Frontal cortex (tissue), 4 donors: ENCODE data around the gene DMRT1. TPM values are rescaled to one million over a fixed set of nuclear protein-coding genes. Genes with fewer than 3 reads are reported as not detected.
"Not testable (repeated sequence)": the region's sequence is repeated elsewhere in the genome, so short reads cannot be mapped to it uniquely, and the experiment has no call there.

ENCODE experiments used
- DNase-seq, 2 donors: peaks; one replicate each; pipeline ENCODE4 v3.0.0; 2012; ENCODE audit warnings: low spot score in 2 of 2
- FAIRE-seq: peaks from 2 replicates; lab custom pipeline; 2012; peaks lifted over from hg19 to GRCh38; lab: Jason Lieb, UNC
- total RNA-seq: library from RNA; depleted of rRNA; stranded (reverse); fragments of >200 nt; gene quantifications from one replicate; pipeline ENCODE4 v1.2.3, GENCODE V29; 2014
- donor health status: control.
- donor health status: control.
- donor health status: control.

The DMRT1 gene
- total RNA-seq, 1 donor from 2014 or later: under 0.01 TPM

DNA sequence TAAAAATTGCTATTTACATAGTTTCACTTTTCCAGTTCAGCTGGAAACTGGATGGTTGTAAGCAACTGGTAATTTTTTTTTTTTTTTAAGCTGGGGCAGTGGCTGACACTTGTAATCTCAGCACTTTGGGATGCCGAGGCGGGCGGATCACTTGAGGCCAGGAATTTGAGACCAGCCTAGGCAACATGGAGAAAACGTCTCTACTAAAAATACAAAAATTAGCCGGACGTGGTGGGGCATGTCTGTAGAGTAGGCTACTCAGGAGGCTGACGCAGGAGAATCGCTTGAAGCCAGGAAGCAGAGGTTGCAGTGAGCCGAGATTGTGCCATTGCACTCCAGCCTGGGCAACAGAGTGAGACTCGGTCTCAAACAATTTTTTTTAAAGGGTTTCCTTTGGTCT lies 72.0 kb downstream of the DMRT1 start:
- FAIRE-seq, DNase-seq: not testable (repeated sequence)

DNA sequence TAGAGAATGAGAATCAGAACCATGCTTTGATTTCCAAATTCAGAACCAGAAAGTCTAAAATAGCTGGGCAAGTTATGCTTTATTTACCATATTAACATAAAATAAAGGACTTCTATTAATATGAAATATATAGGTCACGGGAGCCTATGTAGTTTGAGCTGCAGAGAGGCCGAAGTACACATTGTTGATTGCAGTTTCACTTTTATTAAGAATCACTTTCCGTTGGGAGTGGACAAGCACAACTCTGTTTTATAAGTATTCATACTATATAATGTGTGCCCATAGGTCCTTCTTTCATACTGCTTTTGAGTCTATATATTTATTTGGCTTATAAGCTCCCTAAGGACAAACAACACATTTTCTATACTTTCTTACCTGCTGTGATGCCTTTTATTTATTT lies 76.2 kb downstream of the DMRT1 start:
- FAIRE-seq: no peak

DNA sequence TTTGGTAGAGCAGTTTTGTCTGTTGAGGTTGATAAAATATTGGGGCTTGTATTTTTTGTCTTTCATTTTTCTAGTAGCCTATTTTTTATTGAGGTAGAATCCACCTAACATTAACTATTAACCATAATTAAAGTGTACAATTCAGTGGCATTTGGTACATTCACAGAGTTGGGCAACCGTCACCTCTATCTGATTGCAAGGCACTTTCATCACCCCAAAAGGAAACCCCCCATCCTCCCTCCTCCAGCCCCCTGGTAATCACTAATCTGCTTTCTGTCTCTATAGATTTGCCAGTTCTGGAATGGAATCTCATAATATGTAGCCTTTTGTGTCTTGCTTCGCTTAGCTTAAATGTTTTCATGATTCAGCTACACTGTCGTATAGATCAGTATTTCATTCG lies 79.4 kb downstream of the DMRT1 start:
- no peak for FAIRE-seq
- DNase-seq: no peak

More for the DNA sequence above, 76.2 kb downstream of the DMRT1 start:
- DNase-seq: no peak

DNA sequence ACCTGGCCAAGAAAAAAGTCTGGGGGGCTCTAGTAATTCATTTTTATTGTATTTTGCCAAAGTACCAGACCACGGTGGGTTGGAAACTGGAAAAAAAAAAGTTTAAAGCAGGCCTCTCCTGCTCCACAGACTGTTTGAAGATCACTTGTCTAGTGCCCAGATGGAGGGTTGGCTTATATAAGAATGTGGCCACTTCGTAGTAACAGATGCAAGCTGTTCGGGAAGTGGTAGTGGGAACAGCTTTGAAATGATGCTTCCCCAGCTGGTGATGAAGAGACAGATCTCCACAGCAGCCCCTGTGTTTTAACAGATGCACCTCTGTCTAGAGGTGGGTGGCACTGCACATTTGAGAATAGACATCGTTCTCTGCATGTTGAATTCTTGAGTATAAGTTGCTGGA lies 80.7 kb downstream of the DMRT1 start:
- FAIRE-seq: no peak

DNA sequence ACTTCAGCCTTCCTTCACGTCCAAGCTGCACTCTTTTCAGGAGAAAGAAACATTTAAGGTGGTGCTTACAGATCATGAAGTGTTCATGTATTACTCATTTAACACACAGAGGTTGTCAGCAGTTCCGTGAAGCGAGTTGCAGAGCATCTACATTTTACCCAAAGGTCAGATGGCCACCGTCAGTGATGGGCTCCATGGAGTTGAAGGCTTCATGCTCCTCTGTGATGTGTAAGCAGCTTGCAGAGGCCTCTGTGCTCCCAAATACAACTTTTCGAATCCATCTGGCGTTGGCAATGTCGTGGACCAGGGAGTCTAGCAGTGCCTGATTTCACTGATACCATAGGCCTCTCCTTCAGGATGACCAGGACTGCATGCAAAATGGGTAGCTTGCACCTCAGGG lies 81.2 kb downstream of the DMRT1 start:
- DNase-seq: no peak
- FAIRE-seq: no peak

More for the DNA sequence above, 80.7 kb downstream of the DMRT1 start:
- no peak for DNase-seq

DNA sequence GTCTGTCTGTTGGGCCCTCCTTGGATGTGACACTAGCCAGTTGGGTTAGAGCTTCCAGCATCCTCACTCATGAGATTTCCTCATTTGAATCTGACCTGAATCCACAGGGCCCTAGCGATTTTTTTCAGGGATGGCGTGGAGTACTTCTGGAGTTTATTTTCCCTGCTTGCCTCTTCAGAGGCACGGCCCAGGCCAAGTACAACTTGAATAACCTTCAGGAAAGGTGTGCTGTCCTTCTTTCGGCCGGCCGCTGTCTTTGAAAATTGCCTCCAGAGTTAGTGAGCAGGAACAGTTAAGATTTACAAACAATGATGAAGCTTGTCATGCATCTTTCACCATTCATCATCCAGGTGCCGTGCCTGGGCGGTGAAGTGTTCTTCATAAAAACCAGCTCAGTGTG lies 85.5 kb downstream of the DMRT1 start:
- DNase-seq (no peak), FAIRE-seq (no peak)

DNA sequence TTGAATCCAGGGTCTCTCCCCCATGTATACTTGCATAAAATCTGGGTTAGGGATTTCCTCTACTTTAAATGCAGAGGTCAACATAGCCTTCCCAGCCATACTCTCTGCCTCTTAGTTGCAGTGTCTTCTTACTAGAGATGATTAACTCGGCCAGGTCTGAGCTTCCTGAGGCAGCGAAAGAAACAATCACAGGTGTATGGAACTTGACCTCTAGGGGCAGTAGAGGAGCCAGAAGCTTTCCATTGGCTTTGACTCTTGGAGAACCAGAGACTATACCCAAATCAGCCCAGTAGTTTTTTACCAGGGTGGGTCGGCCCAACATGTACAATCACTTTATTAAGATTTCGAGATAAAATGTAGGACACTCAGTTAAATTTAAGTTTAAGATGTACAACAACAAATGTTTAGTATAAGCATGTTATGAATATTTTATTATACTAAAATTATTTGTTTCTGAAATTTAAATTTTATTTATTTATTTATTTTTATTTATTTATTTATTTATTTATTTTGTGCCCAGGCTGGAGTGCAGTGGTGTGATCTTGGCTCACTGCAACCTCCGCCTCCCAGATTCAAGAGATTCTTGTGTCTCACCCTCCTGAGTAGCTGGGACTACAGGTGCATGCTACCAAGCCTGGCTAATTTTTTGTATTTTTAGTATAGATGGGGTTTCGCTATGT lies 87.0 kb downstream of the DMRT1 start:
- no peak for FAIRE-seq
- DNase-seq: no peak

DNA sequence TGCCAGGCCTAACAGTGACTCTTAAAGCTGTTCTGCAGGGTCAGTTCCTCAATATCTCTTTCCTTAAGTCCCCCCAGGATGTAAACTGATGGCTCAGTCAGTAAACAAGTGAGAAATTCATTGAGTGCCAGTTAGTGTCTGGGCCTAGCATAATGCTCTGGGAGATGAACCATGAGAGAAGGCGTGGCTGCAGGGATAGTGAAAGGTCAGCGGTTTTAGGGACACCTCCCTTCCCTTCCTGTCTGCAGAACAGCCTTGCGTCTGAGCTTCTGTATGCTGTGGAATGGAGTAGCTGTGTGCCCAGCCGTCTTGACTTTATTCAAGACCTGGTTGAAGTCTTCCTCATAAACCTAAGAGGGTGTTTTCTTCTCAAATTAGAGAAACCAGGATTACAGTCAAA lies 88.2 kb downstream of the DMRT1 start:
- DNase-seq: no peak
- FAIRE-seq: no peak

DNA sequence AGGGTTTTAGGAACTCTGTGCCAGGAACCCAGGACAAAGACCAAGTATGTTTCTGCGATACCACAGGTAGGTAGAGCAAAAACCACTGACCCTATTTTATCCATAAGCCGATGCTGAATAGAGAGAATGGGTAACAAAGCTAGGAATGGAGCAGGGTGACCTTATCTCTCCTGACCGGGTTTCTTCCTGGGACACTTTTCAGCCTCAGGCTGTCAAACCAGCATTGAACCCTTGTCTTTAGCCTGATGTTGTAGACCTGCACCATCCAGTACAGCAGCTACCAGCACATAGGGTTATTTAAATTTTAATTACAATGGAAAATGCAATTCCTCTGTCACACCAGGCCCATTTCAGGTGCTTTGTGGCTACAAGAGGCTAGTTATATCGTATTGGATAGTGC lies 91.9 kb downstream of the DMRT1 start:
- DNase-seq (no peak), FAIRE-seq (no peak)

DNA sequence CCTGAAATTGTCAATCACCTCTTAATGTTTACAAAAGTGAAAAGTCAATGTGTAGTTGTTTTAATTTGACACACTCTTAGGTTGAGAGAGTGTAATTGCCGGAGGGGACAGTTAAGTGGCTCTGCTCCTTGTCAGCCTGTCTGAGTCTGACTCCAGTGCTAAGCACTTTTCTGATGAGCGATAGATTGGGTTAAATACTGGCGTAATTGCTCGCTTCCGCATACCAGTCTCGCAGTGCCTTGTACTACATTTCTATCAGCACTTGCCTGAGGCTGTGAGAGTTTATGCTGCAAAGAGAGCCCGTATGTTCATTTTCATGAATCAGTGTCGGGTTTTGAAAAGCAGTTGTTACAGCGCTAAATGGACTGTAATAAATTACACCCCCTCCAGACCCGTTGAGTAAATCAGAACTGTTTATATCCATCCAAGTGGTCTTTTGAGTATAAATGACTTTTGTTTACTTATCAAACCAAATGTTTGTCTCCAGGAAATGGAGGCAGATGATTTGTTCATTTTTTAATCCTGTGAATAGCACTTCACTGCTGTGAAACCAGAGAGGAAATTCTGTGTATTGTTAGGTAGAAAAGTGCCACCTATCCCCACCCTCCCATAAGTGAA lies 94.0 kb downstream of the DMRT1 start:
- DNase-seq (no peak), FAIRE-seq (no peak)

DNA sequence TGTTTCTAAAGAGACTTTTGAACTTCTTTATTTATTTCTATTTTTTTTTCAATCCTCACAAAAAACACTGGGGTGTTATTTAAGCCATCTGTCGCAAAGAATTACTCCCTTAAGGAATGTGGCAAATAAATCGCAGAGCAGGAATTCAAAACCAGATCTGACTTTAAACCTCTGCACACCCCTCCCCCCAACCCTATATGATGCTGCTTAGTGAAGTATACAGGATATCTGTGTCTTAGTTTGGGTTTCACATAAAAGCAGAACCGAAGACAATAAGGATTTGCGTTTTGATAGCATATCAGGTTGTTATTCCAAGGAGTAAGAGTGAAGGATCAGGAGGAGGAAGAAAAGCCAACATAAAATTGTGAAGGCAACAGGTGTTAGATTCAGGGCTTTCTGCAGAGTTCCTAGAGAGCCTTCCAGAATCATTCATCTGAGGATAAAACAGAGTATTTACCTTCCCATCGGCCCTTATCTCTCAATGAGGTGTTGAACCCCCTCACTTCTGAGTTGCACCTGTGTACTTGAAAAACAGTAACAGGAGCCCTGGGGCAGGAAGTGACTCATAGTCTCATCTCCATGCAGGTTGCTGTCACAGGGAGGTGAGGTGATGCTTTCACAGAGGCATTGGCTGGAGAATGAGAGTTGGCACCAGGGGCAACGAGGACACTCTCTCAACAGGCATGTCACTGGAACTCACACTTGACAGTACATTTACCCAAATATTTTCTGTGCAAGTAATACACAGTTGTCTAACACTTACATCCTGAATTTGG lies 101.5 kb downstream of the DMRT1 start:
- no peak for DNase-seq
- no peak for FAIRE-seq

DNA sequence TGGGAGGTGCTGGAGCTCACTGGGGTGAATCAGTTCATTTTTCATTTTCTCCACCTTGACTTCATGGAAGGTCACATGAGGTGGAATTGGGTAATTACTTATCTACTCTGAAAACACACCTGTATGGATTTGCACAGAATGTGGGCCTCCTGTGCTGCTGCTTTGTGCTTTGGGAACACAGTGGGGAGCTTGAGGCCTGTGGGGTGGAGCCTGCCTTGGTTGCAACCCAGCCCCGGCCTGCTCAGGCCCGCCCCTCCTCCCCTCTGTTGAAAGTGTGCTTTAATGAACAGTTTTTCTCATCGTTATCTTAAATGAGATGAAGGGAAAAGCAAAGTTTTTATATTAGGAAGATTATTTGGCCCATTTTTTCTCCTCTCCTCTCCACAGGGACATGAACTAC lies 106.5 kb downstream of the DMRT1 start:
- FAIRE-seq: no peak

DNA sequence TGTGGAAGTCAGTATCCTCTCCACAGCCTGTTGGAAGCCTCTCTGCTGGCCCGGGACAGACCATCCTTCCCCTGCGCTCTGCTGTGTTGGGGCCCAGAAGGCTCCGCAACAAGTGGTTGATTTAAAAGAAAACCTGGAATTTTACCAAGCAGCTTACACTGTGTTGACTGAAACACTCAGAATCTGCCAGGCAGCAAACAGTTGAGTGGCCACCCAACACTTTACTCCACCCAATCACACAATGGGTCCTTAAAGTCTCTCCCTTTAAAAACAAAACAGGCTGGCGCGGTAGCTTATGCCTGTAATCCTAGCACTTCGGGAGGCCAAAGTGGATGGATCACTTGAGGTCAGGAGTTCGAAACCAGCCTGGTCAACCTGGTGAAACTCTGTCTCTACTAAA lies 107.0 kb downstream of the DMRT1 start:
- DNase-seq: no peak
- FAIRE-seq: no peak

More for the DNA sequence above, 106.5 kb downstream of the DMRT1 start:
- DNase-seq: no peak

DNA sequence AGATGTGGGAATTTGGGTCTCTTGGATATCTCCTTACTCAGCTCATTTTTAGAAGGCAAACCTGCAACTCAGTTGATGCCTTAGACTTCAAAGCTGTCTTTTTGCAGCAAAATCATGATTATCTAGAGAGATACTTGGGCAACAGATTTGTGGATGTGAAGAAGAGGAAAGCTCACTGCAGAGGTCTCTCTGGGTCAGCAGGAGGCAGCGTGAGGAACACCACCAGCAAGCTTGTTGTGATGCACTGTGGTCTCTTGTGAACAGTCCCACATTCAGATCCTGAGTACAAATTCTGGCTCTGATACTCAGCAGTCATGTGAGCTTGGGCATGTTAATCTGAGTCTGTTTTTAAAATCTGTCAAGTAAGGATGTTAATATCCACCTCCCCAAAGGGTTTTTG lies 108.6 kb downstream of the DMRT1 start:
- no peak for FAIRE-seq
- DNase-seq: no peak

DNA sequence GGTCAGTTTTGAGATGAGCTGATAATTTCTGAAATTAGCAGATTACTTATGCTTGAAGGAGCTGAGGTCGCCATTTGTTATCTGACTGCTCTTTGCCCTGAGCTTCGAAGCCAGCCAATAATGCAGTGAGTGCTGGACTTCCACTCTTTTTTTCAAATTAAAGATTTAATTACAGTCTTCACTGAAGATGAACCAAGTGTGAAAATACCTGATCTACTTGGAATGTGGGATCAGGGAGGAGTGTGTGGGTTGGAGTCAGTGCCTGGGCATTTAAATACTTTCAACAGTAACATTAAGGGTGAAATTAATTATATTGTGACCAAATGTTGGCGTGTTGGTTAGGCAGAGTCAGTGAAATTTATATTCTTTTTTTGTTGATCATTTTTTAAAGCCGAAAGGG lies 111.0 kb downstream of the DMRT1 start:
- DNase-seq (no peak), FAIRE-seq (no peak)

DNA sequence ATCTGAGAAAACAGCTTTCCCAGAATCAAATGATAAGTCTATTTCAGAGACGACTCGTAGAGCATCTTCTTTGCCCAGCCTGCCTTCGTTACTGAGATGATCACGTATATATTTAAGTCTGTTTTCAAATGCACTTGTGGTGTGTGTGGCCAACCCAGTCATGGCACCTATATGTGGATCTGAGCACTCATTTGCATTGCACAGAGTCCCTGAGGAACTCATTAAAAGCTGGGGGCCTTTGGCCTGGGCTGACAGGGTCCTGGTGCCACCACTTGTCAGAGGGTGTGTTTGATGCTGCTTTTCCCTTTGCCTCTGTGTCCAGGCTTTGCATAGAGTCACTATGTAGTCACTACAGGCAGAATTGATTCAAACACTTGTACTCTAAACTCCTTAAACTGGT lies 117.6 kb downstream of the DMRT1 start:
- DNase-seq: no peak
- FAIRE-seq: no peak

DNA sequence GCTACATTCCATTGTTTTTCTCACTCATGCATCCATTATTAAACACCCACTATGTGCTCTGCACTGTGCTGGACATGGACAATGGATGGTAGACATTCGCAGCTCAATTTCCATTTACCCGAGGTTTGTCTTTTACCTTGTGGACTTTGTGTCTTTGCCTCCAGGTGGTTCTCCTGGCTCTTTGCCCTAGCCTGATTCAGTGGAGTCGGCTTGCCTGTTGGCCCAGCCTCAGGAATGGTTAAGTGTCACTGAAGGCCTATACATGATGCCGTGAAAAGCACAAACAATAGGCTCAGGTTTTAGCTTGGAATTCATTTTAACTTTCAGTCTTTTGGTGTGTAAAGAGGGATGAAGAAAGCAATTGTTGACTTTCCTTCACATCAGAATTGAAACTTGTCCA lies 118.4 kb downstream of the DMRT1 start:
- FAIRE-seq: no peak
- DNase-seq: no peak

DNA sequence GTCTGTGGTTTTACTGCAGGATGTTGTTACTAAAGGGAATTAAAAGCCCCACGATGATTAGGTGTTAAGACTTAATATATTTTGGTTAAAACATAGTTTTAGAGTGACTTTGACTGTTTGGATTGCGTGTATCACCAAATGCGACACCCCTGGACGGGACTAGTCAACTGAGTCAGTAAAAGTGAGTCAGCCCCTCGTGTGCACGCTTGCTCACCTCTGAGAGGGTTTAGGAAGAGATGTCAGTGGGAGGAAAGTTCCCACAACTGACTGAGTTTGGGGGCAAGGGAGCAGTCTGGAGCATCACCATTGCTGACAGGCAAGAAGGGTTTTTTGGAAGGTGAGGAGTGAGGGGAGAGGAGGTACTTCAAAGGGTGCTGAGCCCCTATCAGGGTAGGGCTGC lies 120.5 kb downstream of the DMRT1 start:
- FAIRE-seq: no peak

DNA sequence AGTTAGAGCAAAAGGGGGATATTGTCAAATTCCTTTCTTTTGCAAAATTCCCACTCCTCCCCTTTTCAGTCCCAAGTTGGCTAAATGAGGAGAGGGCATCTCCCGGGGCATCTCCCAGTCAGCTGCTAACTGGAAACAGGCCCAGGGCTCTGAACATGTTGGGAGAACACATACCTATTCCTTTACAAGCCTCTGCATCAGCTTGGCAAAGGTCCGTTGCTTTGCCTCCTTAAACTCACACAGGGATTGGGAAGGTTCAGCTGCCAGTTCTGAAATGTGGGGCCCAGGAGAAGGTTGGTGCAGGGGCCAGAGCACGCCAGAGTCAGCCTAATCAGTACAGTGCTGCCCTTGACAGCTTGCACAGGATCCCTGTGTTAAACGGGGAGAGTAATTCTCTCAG lies 124.0 kb downstream of the DMRT1 start:
- DNase-seq: no peak
- FAIRE-seq: no peak

More for the DNA sequence above, 120.5 kb downstream of the DMRT1 start:
- no peak for DNase-seq

DNA sequence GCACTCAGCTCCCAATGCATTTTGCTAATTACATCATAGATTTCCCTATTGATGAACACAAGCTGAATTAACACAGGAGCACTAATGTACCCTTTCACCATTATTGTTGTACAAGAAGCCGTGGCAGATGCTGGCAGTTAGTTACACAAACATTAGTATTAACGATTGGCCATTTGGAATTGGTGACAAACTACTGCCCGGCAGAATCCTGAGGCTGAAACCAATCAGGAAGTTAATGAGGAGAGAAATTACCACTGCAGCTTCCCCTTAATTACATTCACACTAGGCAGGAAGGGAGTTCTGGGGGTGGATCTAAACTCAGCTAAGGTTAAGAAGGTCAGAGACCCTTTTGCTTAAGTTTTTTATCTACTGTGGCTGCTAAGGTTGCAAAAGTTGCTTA lies 125.4 kb downstream of the DMRT1 start:
- no peak for DNase-seq
- FAIRE-seq: no peak

DNA sequence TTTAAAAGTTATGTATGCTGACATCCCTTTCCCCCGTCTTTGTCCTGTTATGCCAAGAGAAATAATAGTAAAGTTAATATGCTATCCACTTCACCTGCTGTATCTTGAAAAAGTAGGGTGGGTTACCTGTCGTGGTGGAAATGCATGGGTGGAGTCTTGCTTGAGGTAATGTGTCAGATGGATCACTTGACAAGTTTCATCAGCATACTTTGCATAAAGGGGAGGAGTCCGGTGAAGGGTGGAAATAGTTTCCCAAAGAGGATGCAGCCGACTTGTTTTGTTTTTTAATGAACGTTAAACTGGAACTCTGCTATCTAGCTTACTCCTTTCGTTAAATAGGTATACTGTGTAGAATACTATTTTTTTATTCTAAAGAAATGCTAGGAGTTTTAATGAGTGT lies 125.9 kb downstream of the DMRT1 start:
- DNase-seq: no peak
- no peak for FAIRE-seq
